HPDE6-E6E7 (cell line): ENCODE data around the gene PTCH1.

ENCODE experiments used
- DNase-seq: peaks from one replicate; pipeline ENCODE4 v3.0.0; 2011; ENCODE audit warnings: missing footprints; ENCODE audit errors: extremely low spot score

PTCH1 gene

DNA sequence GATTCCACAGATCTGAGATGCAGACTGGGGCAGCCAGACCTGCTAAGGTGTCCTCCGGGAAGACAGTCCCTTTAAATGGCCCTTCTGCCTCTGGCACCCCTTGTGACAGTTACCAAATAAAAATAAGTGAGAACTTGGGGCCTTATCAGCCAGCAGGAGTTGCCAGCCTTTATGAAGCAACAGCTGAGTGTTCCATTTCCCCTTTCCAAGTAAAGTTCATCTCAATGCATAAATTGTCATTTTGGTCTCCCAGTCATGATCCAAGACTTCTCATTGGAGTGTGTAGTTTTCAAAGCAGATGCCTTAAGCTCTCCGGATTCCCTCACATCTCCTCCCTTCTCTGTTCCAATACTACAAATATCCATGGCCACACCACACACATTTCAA, 4.1 kb downstream of the PTCH1 start:
- no peak for DNase-seq

DNA sequence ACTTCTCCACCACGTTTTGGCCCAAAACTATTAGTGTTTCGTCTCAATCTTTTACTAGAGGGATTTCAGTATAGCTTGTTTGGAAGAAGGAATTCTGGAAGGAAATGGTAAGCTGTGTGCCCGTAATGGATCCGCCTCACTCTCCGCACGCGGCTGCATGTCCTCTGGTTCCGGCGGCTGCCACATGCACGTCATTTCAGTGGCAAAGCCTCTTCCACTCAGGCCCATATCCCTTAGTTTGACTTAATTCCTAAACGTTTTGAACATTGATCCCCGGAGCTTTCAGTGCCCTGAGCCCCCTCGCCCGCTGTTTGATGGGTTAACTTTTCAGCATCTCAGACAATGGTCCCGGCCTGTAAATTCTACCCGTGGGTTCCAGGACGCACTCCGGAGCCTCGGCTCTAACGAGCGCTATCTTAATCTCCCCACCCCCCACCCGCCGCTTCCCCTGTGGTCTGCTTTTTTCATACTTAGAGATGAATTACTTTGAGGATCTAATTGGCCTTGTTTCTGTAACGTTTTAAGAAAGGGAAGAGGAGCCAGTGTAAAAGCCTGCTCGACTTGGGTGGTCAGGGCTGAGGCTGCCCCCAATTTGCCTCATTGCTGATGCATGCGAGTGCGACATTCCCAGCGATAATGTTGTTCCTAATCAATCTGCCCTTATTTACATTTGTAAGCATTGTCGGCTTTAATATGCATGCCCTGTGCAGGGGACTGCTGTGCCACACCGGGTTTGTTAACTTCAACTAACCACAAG, 4.6 kb downstream of the PTCH1 start:
- DNase-seq: no peak

DNA sequence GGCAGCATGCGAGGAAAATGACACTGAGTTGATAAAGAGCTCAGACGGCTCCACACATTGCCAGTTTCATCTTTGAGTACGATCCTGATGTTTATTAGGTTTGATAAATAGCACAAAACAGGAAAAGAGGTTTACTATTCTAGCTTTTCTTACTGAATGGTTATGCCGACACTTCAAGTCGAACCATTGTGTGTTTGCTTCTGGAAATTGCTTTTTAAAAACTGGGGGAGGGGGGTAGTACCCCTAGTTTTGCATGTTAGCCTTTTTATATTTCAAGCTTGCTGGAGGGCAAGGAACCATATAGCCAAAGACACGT, 5.2 kb downstream of the PTCH1 start:
- no peak for DNase-seq

DNA sequence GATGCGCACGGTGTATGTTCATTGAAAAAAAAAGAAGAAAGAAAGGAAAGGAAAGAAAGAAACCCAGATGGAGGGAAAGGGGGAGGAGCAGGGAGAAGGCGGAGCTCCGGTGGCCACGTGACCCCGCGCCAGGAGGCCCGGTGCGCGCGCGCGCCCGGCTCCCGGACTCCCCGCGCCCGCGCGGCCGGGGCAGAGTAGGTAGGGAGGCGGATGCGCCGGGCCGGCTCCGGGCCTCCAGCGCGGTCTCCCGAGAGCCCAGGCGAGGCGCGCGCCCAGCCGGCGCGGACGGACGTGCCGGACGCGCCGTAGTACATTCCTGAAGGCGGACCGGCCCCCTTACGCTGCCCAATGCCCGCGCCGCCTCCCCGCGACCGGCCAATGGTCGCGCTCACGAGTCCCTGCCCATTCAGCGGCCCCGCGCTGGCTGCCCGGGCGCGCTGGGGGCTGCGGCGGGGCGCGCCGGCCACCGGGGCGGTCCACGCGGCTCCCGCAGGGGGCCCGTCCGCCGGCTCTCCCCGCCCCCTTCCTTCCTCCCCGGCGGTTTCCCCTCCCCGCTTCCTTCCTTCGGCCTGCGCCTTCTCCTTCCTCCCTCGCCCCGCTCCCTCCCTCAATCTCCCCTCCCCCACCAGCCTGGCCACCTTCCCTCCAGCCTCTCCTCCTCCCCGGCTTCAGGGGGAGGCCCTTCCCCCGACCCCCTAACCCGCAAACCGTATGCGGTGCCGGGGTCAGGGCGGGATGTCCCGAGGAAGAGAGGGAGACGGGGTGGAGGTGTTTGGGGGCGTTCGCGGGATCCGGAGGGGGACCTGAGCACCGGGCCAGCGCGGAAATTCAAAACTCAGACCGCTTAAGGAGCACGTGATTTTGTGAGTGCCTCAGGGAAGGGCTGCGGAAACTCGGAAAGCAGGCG, 5.8 kb downstream of the PTCH1 start:
- DNase-seq: peak; percentile 70

DNA sequence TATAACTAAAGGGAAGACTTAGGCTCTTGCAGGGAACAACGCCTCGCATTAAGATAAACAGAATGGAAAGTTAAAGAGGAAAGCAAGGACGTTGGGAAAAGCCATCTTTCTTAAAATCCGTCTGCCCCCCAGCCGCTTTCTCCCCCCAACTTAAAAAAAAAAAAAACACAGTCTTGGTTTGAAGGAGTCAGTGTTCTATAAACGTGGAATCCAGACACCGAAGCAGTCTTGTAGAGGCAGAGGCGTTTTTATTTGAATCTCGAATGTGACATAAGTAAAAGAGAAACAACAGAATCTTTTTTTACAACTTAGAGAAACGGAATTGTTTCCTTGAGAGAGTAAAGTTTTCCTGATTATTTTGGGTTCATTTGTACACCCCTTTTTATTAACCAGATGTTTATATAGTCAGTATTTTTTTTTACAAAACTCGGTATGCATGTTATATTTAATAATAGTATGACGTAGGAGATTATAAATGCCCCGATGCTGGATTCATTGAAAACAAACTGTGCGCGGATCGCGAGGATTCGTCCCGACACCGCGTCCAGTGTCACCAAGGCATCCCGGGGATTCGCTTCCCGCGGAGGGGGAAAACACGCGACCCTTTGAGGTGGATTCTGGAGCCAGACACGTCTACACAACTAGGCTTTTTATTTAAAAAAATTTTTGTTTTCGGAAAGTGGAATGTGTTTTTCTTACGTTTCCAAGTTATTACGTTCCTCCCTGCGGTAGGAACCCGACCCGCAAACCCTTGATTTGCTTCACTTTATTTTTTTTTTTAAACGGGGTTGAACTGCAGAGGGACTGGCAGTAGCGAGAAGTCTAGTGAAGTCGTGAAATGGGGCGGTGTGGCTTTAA, 6.7 kb downstream of the PTCH1 start:
- DNase-seq: no peak

DNA sequence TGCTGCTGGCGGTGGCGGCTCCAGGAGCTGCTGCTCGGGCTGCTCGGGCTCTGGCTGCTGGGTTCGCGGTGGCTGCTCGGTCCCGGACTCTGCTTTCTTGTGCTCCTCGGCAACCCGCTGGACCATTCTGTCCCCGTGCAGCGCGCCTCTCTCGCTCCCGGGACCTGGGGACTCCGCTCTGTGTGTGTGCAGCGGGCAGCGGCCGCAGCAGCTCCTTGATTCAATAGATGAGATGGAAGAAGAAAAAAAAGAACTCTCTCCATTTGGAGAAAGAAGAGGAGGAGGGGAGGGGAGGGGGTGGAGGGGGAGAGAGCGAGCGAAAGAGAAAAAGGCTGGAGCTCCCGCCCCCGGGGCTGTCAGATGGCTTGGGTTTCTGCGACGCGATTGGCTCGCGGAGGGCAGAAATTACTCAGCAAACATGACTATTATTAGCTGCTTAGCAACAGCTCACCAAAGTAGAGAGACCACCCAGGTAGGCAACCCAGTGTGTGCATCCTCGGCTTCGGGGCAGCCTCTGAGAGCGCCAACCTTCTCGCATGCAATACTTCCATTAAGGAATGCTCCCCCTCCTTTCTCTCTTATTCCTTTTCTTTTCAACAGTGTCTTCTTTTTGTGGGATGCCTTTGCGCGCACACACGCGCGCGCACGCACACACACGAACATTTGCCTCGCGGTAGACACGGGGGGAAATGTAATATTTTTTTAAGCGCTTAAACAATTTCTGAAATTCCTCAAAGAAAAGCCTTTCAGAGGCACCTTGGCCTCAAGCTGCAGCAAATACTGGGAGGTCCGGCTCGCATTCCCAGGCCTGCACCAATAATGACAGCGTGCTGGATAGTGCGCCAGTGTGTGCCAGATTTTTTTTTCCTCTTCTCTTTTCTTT, 7.6 kb downstream of the PTCH1 start:
- DNase-seq: no peak

DNA sequence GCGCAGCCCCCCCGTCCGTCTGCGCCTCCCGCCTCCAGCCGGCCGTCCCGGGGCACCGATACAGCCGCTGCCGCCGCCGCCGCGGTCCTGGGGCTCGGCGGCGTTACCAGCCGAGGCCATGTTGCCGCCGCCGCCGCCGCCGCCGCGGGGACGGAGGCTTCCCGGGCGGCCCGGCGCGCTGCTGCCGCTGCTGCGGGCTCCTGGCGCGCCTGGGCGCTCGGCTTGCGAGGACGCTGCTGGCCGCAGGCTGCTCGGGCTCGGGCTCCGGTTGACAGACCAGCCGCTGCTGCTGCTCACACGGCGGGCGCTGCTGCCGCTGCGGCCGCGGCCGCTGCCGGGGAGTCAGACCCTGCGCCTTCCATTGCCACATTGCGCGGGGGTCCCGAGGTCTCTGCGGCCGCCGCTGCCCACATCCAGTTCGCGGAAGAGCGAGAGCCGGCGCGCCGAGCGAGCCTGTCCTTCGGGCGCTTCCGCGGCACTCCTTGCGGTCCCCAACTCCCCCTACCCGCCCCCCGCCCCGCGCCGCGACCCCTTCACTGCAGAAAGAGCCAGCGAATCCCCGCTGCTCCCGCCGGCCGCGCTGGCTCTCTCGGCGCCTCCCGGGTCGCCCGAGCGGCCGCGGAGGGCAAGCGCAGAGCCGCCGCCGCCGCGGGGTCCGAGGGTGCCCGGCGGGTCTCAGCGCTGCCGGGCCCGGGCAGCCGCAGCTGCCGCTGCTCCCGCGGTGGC, 8.4 kb downstream of the PTCH1 start:
- DNase-seq: no peak

DNA sequence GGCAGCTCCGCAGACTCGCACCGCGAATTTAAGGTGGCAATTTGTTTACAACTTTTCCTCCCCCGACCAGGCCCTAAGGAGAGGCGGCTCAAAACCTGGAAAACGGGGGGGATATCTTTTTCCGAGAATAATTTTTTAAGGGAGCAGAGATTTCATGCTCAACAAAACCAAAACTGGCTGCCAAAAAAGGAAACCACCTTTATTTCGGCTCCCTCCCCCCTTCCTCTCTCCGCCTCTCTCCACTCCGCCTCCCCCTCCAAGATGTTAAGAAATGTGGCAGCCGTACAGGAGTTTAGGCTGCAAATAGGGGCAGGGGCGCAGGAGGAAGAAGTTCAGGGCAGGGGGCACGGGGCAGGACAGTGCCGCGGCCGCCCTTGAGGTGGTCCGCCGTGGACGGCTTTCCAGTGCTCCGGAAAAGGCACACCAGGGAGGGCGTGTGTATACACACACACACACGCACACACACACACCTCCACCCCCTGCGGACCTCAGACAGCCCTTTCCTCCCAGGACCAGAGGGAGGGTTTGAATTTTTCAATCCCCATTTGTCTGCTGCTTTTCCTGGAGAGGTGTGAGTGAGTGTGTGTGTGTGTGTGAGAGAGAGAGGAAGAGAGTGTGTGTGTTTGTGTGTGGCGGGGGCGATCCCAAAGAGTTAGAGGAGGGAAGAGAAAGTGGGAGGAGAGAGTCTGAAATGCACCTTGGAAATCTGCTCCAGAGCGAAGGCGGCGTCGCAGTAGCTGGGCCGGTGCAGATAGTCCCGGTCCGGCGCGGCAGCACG, 9.1 kb downstream of the PTCH1 start:
- no peak for DNase-seq

DNA sequence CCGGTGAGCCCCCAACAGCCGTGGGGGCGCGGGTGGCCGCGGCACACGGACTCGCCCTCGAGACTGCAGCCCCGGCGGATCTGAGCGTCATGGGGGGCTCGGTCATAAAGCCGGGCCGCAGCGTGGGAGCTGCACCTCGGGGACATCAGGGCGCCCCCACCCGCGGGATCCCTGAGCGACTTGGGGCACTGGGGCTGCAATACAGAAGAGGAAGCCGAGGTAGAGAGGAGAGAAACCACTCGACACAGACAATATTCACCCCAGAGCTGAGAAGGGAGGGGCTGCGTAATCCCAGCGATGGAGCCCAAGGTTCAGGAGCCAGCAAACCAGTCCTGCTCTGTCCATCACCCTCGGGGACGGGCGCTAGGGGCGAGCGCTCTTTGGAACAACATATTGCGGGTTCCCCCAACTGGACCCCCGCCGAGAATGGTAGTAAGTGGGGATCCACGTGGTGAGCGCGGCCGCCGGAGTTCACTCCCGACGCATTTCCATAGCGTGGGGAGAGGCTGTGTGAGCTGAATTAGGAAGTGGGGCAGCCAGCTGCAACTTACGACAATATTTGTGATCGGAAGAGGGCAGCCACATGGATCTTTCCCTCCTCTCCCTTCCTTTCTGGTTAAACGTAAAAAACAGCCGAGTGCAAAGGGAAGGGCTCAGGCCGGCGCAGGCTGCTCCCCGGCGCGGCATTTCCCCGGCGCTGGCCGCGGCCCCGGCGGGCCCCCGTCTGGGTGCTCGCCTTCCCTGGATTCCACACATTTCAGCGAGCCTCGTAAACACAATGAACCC, 9.9 kb downstream of the PTCH1 start:
- no peak for DNase-seq

DNA sequence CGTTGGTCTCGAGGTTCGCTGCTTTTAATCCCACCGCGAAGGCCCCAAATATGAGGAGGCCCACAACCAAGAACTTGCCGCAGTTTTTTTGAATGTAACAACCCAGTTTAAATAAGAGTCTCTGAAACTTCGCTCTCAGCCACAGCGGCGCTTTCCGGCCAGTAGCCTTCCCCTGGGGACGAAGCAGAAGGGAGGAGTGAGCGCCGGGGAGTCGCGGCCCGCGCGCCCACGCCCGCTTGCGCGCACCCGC, 10.4 kb downstream of the PTCH1 start:
- no peak for DNase-seq

DNA sequence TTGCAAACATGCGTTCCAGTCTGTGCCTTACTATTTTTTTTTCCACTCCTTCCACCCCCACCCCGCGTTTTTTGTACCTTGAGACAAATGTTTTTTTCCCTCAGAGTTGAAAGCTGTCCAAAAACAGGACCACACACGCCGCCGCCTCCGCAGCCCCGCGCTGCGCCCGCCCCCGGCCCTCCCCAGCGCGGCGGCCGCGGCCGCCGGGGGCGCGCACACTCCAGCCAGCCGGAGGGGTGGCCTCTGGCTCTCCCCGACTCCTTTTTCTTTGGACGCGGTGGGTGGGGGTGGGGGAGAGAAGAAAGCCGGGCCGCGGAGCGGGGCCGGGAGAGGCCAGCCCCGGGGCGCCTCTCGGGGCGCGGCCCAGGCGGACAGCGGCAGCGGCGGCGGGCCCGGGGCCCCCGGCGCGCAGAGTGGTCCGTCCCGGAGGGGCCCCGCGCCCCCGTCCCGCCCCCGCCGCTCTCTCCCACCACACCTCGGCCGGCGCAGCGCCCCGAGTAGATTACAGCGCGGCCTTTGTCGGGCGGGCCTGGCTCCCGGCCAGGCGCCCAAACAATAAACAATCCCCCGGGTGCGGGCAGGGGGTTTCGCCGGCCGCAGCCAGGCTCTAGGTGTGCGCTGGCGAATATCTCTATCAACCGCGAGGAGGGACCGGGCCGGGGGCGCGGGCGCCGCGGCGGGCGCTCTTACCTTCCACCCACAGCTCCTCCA, 10.9 kb downstream of the PTCH1 start:
- no peak for DNase-seq

DNA sequence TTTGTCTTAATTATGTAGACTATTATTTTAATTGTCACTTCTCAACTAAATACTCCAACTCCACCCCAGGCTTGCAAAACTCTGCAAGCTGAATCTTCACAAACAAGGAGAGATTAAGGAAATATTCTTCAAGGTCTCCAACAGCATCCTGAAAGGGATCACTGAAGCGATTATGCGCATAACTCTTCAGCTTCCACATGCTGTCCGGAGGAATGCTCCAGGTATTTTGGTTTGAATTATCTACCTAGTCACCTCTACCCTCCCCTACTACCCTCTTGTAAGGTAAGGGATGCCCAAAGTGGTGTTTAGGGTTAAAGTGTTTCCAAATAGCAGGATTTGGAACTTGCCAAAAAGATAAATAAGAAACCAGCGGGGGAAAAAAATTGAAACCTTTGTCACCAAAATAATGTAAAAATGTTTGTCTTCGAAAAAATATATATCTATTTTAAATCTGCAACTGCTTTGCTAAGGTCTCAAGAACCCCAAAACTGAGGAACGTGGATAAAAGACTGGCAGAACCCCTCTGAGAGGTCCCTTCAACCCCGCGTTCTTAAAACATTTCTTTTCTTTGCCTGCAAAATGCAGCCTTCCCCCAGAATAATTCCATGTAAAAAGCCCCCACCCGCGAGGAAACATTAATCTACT, 11.6 kb downstream of the PTCH1 start:
- DNase-seq: no peak

DNA sequence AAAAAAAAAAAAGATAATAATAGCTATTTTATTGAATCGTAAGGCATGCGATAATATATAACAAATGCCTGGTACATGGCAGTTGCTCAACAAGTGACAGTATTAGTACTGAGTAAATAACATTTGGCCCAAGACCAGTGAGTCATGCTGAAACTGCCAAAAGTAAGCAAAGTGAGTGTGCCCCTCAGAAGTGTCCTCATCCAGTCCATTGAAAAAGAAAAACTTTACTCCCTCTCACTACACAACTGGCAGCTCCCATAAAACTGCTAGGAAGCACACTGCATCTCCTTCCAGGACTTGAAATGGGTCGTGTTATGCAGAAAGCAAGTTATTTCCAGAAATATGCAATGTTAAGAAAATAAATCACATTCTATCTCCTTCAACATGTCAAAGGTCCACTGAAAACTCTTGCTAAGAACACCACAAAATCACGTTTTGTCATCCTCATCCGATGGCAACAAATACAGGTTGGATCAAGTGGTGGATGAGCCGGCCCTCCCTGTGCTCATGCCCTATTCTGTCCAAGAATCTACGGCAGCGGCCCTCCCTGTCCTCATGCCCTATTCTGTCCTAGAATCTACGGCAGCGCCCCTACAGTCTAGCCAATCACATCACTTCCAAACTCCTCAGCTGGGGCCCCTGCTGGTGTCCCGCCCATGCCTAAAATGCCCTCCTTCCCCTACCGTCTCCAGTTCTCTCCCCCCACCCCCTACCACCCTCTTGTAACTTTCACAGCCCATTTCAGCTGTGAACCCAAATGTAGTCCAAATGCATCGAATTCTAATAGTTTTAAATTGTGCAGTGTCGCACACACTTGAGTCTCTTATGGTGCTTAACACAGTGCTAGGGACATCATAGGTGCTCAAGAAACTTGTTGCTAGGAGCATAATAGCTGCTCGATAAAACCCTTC, 12.5 kb downstream of the PTCH1 start:
- no peak for DNase-seq

DNA sequence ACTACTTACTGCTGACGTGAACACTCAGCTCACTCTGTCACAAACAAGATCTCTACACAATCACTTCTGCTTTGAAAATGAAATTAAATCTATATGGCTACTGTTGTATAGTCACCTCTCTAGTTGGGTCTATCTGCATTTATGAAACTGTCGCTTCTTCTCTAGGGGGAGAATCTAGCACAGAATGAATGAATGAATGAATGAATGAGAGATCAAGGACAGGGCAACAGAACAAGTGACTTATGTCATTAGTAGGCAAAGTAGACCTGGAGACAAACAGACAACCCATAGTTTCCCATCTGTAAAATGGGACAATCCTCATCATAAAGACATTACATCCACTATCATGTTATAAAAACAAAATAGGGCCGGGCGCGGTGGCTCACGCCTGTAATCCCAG, 13.4 kb downstream of the PTCH1 start:
- DNase-seq: no peak

DNA sequence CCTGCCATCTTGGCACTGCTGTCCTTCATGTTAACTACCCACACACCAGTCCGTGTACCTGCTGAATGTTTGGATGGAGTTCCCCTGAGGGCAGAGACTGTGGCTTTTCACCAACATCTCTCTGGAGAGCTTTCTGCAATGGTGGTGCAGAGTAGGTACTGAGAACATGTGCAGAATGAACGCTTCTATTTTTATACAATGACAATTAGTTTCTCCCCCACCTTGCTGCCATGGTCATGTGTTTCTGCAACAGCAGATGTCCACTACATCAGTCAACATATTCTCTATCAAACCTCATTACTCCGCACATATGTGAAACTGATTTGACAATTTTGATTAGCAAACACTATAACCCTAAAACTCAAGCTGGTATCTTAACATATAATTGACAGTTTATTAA, 14.5 kb downstream of the PTCH1 start:
- DNase-seq: no peak

DNA sequence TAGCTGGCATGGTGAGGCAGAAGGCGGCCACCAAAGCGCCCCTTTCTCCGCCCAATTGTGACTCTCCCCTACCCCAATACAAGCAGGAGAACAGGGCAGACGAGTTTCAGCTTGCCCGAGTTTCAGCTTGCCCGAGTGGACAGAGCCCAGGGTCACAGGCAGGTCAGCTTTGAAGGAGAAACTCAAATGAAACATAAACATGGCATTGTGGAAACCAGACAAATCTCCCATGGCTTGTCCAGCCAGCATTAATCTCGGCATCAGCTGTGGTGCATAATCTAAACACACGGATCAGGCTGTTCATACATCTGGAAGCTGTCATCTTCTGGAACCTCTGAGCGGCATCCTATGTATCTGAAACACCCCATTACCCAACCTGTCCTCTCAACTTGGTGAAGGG, 16.9 kb downstream of the PTCH1 start:
- DNase-seq: no peak

DNA sequence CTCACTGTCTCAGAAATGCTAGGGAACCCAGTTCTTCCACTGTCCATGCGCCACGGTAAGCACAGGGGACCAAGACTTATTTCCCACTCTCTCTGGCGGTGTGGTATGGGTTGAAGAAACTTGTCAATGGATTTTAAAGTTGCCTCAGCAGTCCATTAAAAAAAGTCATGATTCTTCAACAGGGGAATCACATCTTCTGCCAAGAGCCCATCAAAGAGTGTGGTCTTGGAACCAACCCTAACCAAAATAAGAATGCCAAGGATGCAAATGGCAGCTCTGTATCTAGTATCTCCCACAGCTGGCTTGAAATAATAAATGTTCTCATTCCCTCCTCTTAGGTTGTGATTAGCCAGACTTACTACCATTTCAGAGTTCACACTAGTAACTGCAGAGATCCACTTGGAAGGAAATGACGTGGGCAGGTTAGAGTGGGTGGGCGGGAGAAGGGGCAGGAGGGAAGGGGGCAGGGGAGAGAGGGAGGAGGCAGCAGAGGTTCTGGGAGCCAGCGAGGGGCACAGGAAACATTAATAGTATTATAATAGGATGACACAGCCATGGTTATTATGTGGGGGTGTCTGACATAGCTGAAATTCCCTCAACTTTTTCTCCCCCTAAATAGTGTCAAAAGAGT, 17.6 kb downstream of the PTCH1 start:
- DNase-seq: no peak
